Coronary artery (tissue), 2 donors: ENCODE results near the gene SUV39H1.

Source experiments
- DNase-seq: peaks from one replicate; pipeline ENCODE4 v3.0.0-alpha.2; 2017; ENCODE audit warnings: low spot score
- H3K27ac ChIP-seq, 2 donors: fragments of 200-600 bp; sonication (generic); one replicate each; pipeline ENCODE4 v1.5.1; 2016 to 2019
- H3K4me3 ChIP-seq: fragments of 200-600 bp; sonication (generic); 2 replicates; pipeline ENCODE4 v1.5.1; 2016; ENCODE audit warnings: mild to moderate bottlenecking, moderate library complexity
- TF ChIP-seq, protein P1 (sequence below): fragments of 200-600 bp; sonication (generic); IDR thresholded peaks from one replicate; pipeline ENCODE4 v1.5.1; 2019; ENCODE audit warnings: antibody characterized with exemption

SUV39H1 gene

DNA sequence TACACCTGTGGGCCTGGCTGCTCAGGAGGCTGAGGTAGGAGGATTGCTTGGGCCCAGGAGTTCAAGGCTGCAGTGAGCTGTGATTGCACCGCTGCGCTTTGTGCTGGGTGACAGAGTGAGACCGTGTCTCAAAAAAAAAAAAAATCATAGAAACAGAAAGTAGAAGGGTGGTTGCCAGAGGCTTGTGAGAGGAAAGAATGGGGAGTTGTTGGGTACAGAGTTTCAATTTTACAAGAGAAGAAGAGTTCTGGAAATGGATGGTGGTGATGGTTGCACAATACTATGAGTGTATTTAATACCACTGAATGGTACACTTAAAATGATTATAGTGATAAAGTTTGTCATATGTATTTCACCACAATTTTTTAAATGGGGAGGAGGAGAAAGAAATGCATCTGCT is 54.8 kb downstream of the SUV39H1 start:
- TF ChIP-seq, protein P1, sequence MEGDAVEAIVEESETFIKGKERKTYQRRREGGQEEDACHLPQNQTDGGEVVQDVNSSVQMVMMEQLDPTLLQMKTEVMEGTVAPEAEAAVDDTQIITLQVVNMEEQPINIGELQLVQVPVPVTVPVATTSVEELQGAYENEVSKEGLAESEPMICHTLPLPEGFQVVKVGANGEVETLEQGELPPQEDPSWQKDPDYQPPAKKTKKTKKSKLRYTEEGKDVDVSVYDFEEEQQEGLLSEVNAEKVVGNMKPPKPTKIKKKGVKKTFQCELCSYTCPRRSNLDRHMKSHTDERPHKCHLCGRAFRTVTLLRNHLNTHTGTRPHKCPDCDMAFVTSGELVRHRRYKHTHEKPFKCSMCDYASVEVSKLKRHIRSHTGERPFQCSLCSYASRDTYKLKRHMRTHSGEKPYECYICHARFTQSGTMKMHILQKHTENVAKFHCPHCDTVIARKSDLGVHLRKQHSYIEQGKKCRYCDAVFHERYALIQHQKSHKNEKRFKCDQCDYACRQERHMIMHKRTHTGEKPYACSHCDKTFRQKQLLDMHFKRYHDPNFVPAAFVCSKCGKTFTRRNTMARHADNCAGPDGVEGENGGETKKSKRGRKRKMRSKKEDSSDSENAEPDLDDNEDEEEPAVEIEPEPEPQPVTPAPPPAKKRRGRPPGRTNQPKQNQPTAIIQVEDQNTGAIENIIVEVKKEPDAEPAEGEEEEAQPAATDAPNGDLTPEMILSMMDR: no peak
- no peak for DNase-seq
- H3K4me3 ChIP-seq: no peak overlapping the region
- no peak overlapping the region for H3K27ac ChIP-seq

DNA sequence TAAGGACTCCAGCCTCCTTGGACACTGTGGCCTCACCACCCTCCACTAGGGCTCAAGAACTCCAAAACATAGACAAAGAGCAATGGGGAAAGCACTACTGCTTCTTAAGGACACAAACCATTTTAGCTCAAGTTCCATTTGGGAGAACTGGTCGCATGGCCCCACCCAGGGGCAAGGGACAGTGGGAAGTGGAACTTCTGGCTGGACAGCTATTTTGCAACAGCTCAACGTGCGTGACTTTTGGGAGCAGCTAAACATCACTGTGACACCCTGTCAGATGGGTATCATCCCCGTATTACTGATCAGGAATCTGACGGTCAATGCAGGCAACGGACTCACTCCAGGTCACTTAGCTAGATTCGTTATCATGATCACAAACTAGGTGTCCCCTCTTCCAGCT is 56.0 kb downstream of the SUV39H1 start:
- no peak overlapping the region for H3K27ac ChIP-seq
- TF ChIP-seq, protein P1: no peak
- no peak for DNase-seq
- H3K4me3 ChIP-seq: no peak overlapping the region

DNA sequence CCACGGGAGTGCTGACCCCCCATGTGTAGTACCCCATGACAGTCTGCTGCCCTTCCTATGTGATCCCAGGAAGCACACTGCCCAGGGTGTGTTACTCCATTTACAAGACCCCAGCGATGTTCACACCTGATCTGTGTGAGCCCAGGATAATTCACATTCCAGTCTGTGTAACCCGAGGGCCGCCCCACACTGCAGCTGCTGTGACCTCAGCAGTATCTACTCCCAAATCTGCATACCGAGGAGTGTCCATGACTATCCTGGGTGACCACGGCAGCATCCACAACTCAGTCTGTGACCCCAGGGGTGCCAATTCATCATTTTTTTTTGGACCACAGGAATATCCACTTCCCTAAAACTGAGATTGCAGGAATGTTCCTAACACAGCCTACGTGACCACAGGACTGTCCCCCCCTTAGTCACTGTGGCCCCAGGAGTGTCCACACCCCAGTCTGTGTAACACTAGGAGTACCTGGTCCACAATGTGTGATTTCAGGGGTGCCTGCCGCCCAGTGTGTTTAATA is 57.2 kb downstream of the SUV39H1 start:
- TF ChIP-seq, protein P1: no peak
- DNase-seq: no peak
- Histone ChIP-seq H3K27ac (no peak overlapping the region), H3K4me3 (no peak overlapping the region)

DNA sequence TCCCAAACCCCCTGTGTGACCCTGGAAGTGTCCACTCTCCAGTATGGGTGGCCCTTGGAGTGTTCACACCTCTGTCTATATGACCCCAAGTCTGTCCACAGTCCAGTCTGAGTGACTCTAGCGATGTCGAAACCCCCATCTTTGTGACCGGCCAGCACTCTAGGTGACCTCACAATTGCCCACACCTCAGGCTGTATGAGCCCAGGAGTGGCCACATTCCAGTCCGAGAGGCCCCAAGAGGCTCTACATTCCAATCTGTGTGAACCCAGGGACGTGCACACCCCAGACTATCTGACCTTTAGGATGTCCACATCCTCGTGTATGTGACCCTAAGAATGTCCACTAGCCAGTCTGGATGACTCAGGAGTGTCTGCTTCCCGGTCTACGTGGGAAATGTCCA is 57.7 kb downstream of the SUV39H1 start:
- TF ChIP-seq, protein P1: no peak
- Histone ChIP-seq H3K4me3 (no peak overlapping the region), H3K27ac (no peak overlapping the region)
- no peak for DNase-seq
